HCT116 (cell line): ENCODE results near the gene BCDIN3D. TPM values are rescaled to one million over a fixed set of nuclear protein-coding genes. Genes with fewer than 3 reads are reported as not detected.

Source experiments
- ATAC-seq: fragments of 200-7000 bp; cut with Tn5 transposase; 2 replicates; pipeline ENCODE4 v1.9.1; 2020; ENCODE audit warnings: mild to moderate bottlenecking, moderate library complexity
- BruUV-seq: library from RNA; stranded (reverse); fragments of 400-500 nt; replicated peaks from 2 replicates; lab custom pipeline; 2021; lab: Mats Ljungman, UMichigan
- CTCF ChIA-PET: fragments of 300-600 bp; sonication (Branson Sonifier 250); formaldehyde crosslinking; loops from one replicate; lab custom pipeline; 2021; ENCODE audit warnings: antibody characterized with exemption; lab: Charles Lee
- POLR2A ChIA-PET: fragments of 300-600, 350-600 bp; sonication (Branson Sonifier 250); formaldehyde crosslinking; loops from one replicate; lab custom pipeline; 2021; ENCODE audit warnings: antibody characterized with exemption; lab: Charles Lee
- RAD21 ChIA-PET, 2 experiments: fragments of 300-600 bp; sonication (Branson Sonifier 250); formaldehyde crosslinking; loops; one replicate each; lab custom pipeline; 2023; ENCODE audit warnings: low total read pairs in 2 of 2; ENCODE audit not compliant: uncharacterized antibody in 2 of 2, unreplicated experiment in 2 of 2, low non-redundant PET in 1 of 2; lab: Charles Lee
- DNase-seq: peaks from one replicate; pipeline ENCODE4 v3.0.0-alpha.2; 2010; ENCODE audit warnings: low read depth, low spot score
- H2AFZ ChIP-seq: fragments of 200-600 bp; shearing (Covaris generic), sonication (generic); 2 replicates; pipeline ENCODE4 v1.6.1; 2017; ENCODE audit warnings: low read depth, mixed run types, mixed read lengths, antibody characterized with exemption, low read length; ENCODE audit not compliant: poor library complexity, severe bottlenecking
- H3K27ac ChIP-seq: 2 replicates; pipeline ENCODE4 v1.5.1; 2012; ENCODE audit warnings: low read depth, low read length
- H3K27me3 ChIP-seq: fragments of 200-600 bp; sonication (generic); 2 replicates; pipeline ENCODE4 v1.6.1; 2016; ENCODE audit warnings: mixed run types, low read length, mixed read lengths; ENCODE audit not compliant: insufficient read depth
- H3K36me3 ChIP-seq, 2 experiments: fragments of 200-500 bp in 1 of 2; fragments of 200-600 bp in 1 of 2; sonication (Bioruptor generic) in 1 of 2; sonication (generic) in 1 of 2; 2 replicates each; pipeline versions ENCODE4 v1.5.1 to v1.6.1; 2014 to 2016; ENCODE audit warnings: low read length in 2 of 2, inconsistent platforms in 1 of 2, mixed read lengths in 1 of 2, mixed run types in 1 of 2; ENCODE audit not compliant: insufficient read depth in 2 of 2, control insufficient read depth in 1 of 2
- H3K4me1 ChIP-seq, 2 experiments: fragments of 200-600 bp in 1 of 2; sonication (generic) in 1 of 2; 2 replicates each; pipeline versions ENCODE4 v1.5.1 to v1.6.1; 2012 to 2017; ENCODE audit warnings: low read length in 2 of 2, inconsistent platforms in 1 of 2, mild to moderate bottlenecking in 1 of 2, mixed read lengths in 1 of 2, mixed run types in 1 of 2, moderate library complexity in 1 of 2; ENCODE audit not compliant: insufficient read depth in 2 of 2, control insufficient read depth in 1 of 2
- H3K4me2 ChIP-seq: fragments of 200-600 bp; sonication (generic); 2 replicates; pipeline ENCODE4 v1.6.1; 2017; ENCODE audit warnings: mixed run types, low read length, mixed read lengths
- H3K4me3 ChIP-seq, 2 experiments: fragments of 200-600 bp in 1 of 2; sonication (generic) in 1 of 2; replicated peaks in 1 of 2; 2 replicates each; pipeline ENCODE4 v1.5.1; 2011 to 2016; ENCODE audit warnings: low read length in 2 of 2, control low read depth in 1 of 2, low read depth in 1 of 2, mild to moderate bottlenecking in 1 of 2, mixed read lengths in 1 of 2, mixed run types in 1 of 2
- H3K79me2 ChIP-seq: fragments of 200-600 bp; sonication (generic); 2 replicates; pipeline ENCODE4 v1.6.1; 2017; ENCODE audit warnings: mild to moderate bottlenecking, mixed run types, low read length, moderate library complexity, mixed read lengths; ENCODE audit not compliant: insufficient read depth
- H3K9ac ChIP-seq: fragments of 200-600 bp; sonication (generic); 2 replicates; pipeline ENCODE4 v1.6.1; 2016; ENCODE audit warnings: low read length, mixed read lengths
- H3K9me2 ChIP-seq: fragments of 200-600 bp; sonication (generic), shearing (Covaris generic); 2 replicates; pipeline ENCODE4 v1.6.1; 2017; ENCODE audit warnings: mixed run types, mild to moderate bottlenecking, moderate library complexity; ENCODE audit not compliant: insufficient read depth
- H3K9me3 ChIP-seq, 2 experiments: fragments of 200-500 bp in 1 of 2; fragments of 200-600 bp in 1 of 2; sonication (Bioruptor generic) in 1 of 2; sonication (generic) in 1 of 2; 2 replicates each; pipeline ENCODE4 v1.6.1; 2014 to 2017; ENCODE audit warnings: low read length in 2 of 2, mixed read lengths in 2 of 2, inconsistent platforms in 1 of 2, low read depth in 1 of 2, mild to moderate bottlenecking in 1 of 2, mixed run types in 1 of 2, moderate library complexity in 1 of 2; ENCODE audit not compliant: control insufficient read depth in 1 of 2, insufficient read depth in 1 of 2
- H4K20me1 ChIP-seq: fragments of 200-600 bp; sonication (generic), shearing (Covaris generic); 2 replicates; pipeline ENCODE4 v1.6.1; 2017; ENCODE audit warnings: mixed run types, mild to moderate bottlenecking, moderate library complexity; ENCODE audit not compliant: insufficient read depth
- CEBPB ChIP-seq: IDR thresholded peaks from 2 replicates; pipeline ENCODE4 v1.6.1; 2012; ENCODE audit warnings: low read depth
- CTCF ChIP-seq, 3 experiments: fragments of 200-600 bp in 1 of 3; sonication (generic) in 1 of 3; IDR thresholded peaks in 2 of 3; conservative IDR thresholded peaks in 1 of 3; 2 replicates each; pipeline ENCODE4 v1.5.1; 2012 to 2017; ENCODE audit warnings: low read depth in 2 of 3, low read length in 2 of 3, antibody characterized with exemption in 1 of 3, borderline replicate concordance in 1 of 3, control low read depth in 1 of 3, mild to moderate bottlenecking in 1 of 3, mixed read lengths in 1 of 3, mixed run types in 1 of 3, moderate library complexity in 1 of 3; ENCODE audit not compliant: insufficient read depth in 1 of 3
- ELF1 ChIP-seq: IDR thresholded peaks from 2 replicates; pipeline ENCODE4 v1.6.1; 2012; ENCODE audit warnings: low read depth, borderline replicate concordance
- EZH2 ChIP-seq: fragments of 200-600 bp; sonication (generic); IDR thresholded peaks from 2 replicates; pipeline ENCODE4 v1.6.1; 2017; ENCODE audit warnings: antibody characterized with exemption, mixed run types
- EZH2phosphoT487 ChIP-seq: fragments of 200-600 bp; IDR thresholded peaks from 2 replicates; pipeline ENCODE4 v1.6.1; 2018; ENCODE audit warnings: antibody characterized with exemption, borderline replicate concordance
- FOSL1 ChIP-seq: IDR thresholded peaks from 2 replicates; pipeline ENCODE4 v1.6.1; 2012; ENCODE audit warnings: low read depth
- JUND ChIP-seq: IDR thresholded peaks from 2 replicates; pipeline ENCODE4 v1.6.1; 2012
- POLR2AphosphoS5 ChIP-seq: IDR thresholded peaks from 2 replicates; pipeline ENCODE4 v1.6.1; 2011; ENCODE audit warnings: mild to moderate bottlenecking, low read depth, low read length, moderate library complexity
- SP1 ChIP-seq: IDR thresholded peaks from 2 replicates; pipeline ENCODE4 v1.6.1; 2012; ENCODE audit warnings: low read depth
- SRF ChIP-seq: IDR thresholded peaks from 2 replicates; pipeline ENCODE4 v1.6.1; 2012; ENCODE audit warnings: low read depth
- ZNF274 ChIP-seq: fragments of 200-500 bp; sonication (Bioruptor generic); IDR thresholded peaks from 2 replicates; pipeline ENCODE4 v1.6.1; 2014; ENCODE audit warnings: mild to moderate bottlenecking, low read depth, low read length, inconsistent platforms
- intact Hi-C: fragments of 100-400 bp; cut with micrococcal nuclease; formaldehyde crosslinking; loops from 2 replicates; pipeline ENCODE4 v1.10.0; 2022
- total RNA-seq: library from RNA; stranded (reverse); gene quantifications from one replicate; pipeline ENCODE4 v1.2.1, GENCODE V29; 2021; ENCODE audit not compliant: unreplicated experiment
- TF ChIP-seq, protein P1 (sequence below): IDR thresholded peaks from 2 replicates; pipeline ENCODE4 v1.6.1; 2012
- TF ChIP-seq, protein P2 (sequence below): IDR thresholded peaks from 2 replicates; pipeline ENCODE4 v1.6.1; 2012
- TF ChIP-seq, protein P3 (sequence below): IDR thresholded peaks from 2 replicates; pipeline ENCODE4 v1.6.1; 2012; ENCODE audit warnings: low read depth

The BCDIN3D gene
- total RNA-seq, 1 experiment from 2014 or later = 5.7 TPM

DNA sequence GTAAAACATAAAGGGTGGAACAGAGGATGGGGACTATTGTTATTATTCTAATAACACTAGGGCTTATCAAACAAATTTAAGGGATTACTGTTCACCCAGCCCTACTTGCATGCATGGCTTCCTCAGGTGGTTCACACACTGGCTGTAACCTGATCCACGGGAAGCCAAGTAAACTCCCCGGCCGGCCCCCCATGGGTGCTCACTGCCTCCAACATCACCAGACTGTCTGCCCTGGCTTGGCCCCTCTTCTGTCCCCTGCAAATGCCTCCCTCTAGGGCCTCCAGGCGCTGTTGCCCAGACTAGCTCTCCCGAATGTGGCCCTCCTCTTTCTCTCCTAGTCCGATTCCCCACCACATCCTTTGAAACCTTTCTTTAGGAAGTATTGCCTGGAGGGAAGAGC, 42.2 kb upstream of the BCDIN3D start:
- Histone ChIP-seq H3K9me2 (no peaks in the 10 kb centered on the region), H3K36me3 (no peaks in the 10 kb centered on the region), H3K4me3 (no peak overlapping the region), H2AFZ (no peak overlapping the region), H4K20me1 (no peaks in the 10 kb centered on the region), H3K4me1 (no peaks in the 10 kb centered on the region), H3K9me3 (no peaks in the 10 kb centered on the region), H3K27me3 (peaks cover 10% of the 10 kb centered on the region), H3K27ac (no peak overlapping the region), H3K79me2 (no peaks in the 10 kb centered on the region), H3K4me2 (no peak overlapping the region), H3K9ac (no peak overlapping the region)
- no TSS peak for BruUV-seq
- ChIA-PET CTCF (no interaction called here), POLR2A (no interaction called here), RAD21 (no interaction called here)
- DNase-seq (no peak), ATAC-seq (no peak)
- intact Hi-C loops = no loop called here
- TF ChIP-seq SRF (no peak), CEBPB (no peak), ELF1 (no peak), CTCF (IDR thresholded peaks at IDR 0.05 in 2 of 3, conservative IDR thresholded peaks at IDR 0.05 in 1 of 3; ENCODE audit: borderline replicate concordance in 1 of 3, insufficient read depth in 1 of 3, low read depth in 2 of 3, low read length in 2 of 3) (no peak), SP1 (no peak), EZH2phosphoT487 (no peak), JUND (no peak), EZH2 (no peak), POLR2AphosphoS5 (no peak), FOSL1 (no peak), ZNF274 (no peak)
- TF ChIP-seq, protein P1, sequence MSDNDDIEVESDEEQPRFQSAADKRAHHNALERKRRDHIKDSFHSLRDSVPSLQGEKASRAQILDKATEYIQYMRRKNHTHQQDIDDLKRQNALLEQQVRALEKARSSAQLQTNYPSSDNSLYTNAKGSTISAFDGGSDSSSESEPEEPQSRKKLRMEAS = no peak
- TF ChIP-seq, protein P2, sequence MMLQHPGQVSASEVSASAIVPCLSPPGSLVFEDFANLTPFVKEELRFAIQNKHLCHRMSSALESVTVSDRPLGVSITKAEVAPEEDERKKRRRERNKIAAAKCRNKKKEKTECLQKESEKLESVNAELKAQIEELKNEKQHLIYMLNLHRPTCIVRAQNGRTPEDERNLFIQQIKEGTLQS = no peak
- TF ChIP-seq, protein P3, sequence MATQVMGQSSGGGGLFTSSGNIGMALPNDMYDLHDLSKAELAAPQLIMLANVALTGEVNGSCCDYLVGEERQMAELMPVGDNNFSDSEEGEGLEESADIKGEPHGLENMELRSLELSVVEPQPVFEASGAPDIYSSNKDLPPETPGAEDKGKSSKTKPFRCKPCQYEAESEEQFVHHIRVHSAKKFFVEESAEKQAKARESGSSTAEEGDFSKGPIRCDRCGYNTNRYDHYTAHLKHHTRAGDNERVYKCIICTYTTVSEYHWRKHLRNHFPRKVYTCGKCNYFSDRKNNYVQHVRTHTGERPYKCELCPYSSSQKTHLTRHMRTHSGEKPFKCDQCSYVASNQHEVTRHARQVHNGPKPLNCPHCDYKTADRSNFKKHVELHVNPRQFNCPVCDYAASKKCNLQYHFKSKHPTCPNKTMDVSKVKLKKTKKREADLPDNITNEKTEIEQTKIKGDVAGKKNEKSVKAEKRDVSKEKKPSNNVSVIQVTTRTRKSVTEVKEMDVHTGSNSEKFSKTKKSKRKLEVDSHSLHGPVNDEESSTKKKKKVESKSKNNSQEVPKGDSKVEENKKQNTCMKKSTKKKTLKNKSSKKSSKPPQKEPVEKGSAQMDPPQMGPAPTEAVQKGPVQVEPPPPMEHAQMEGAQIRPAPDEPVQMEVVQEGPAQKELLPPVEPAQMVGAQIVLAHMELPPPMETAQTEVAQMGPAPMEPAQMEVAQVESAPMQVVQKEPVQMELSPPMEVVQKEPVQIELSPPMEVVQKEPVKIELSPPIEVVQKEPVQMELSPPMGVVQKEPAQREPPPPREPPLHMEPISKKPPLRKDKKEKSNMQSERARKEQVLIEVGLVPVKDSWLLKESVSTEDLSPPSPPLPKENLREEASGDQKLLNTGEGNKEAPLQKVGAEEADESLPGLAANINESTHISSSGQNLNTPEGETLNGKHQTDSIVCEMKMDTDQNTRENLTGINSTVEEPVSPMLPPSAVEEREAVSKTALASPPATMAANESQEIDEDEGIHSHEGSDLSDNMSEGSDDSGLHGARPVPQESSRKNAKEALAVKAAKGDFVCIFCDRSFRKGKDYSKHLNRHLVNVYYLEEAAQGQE = no peak
